Measurements from ENCODE around the gene PLK3. TPM values are rescaled to one million over a fixed set of nuclear protein-coding genes. Genes with fewer than 3 reads are reported as not detected.

The PLK3 gene
- total and polyA plus RNA-seq, 9 of the 15 experiments (the other 6 are each of a cell fraction or from before 2014, with no cell fraction given), result 0.52 to 22.7 (median 11.0) TPM

GRCh38 chr1:44777969-44778635, 22.1 kb upstream of the PLK3 start:
- POLR2A ChIA-PET, result interaction anchor here (0.7 to 11.6 kb wide), 11 partner anchors 9 to 522 kb away, joined by 3 to 253 read pairs (median 5); partner anchors contain the start of genes BEST4, BTBD19, DYNLT4 and UROD
- peak overlapping the region; percentile 99; a peak in 3 of 4 replicates for H3K9ac ChIP-seq (ENCODE audit: insufficient read depth in 1 of 2, low read depth in 2 of 2, low read length in 2 of 2)
- TF ChIP-seq ZMIZ1 (IDR thresholded peaks at IDR 0.05; ENCODE audit: low read depth in 2 of 2, low read length in 2 of 2) (no peak), CEBPG (CRISPR knock-in tag; IDR thresholded peaks at IDR 0.05) (peak; percentile 29; the same call in 1 of the 2 replicates), CEBPG (tag; conservative IDR thresholded peaks at IDR 0.05 in 1 of 2, IDR thresholded peaks at IDR 0.05 in 1 of 2) (no peak), SPI1 (IDR thresholded peaks at IDR 0.05; ENCODE audit: borderline replicate concordance, low read depth, low read length) (0 out of 2 replicates have a peak, but pooled peaks have one; percentile 29), PML (IDR thresholded peaks at IDR 0.05; ENCODE audit: low read length) (0 out of 2 replicates have a peak, but pooled peaks have one; percentile 11), MCM3 (IDR thresholded peaks at IDR 0.05) (no peak), TFAP4 (CRISPR knock-in tag; IDR thresholded peaks at IDR 0.05; ENCODE audit: borderline replicate concordance) (peak; percentile 15; the same call in 1 of the 2 replicates), FOXP1 (CRISPR knock-in tag; IDR thresholded peaks at IDR 0.05) (0 out of 2 replicates have a peak, but pooled peaks have one; percentile 60), COPS2 (conservative IDR thresholded peaks at IDR 0.05) (no peak), TEAD4 (IDR thresholded peaks at IDR 0.05; ENCODE audit: low read length) (no peak), TEAD4 (CRISPR knock-in tag; IDR thresholded peaks at IDR 0.05; ENCODE audit: borderline replicate concordance) (peak; percentile 65; the same call in 1 of the 2 replicates), CHD2 (IDR thresholded peaks at IDR 0.05; ENCODE audit: low read depth, low read length) (peak; percentile 8; the same call in 1 of the 2 replicates), GTF2F1 (IDR thresholded peaks at IDR 0.05; ENCODE audit: low read depth, low read length) (no peak), ZBTB2 (IDR thresholded peaks at IDR 0.05) (no peak), MAX (CRISPR knock-in tag; IDR thresholded peaks at IDR 0.05) (peak; percentile 35; the same call in 1 of the 2 replicates), CHD1 (IDR thresholded peaks at IDR 0.05; ENCODE audit: low read length) (peak; percentile 7)

More at GRCh38 chr1:44777969-44778635, 22.1 kb upstream of the PLK3 start:
- in situ Hi-C loops (cut with MboI) (no loop called here), intact Hi-C loops (cut with micrococcal nuclease) (loop anchor here (5.0 kb wide), 1 partner anchor 39 kb away; no protein-coding TSS in a partner anchor)
- H2AFZ ChIP-seq (ENCODE audit: low read depth, low read length), result no peak overlapping the region
- CTCF ChIA-PET (ENCODE audit: low intra/inter-chr PET ratio), result interaction anchor here (0.5 kb wide), 1 partner anchor 7 kb away, joined by 3 read pairs; no protein-coding TSS in a partner anchor
- no TSS peak for BruUV-seq (replicated peaks)
- FAIRE-seq, result no peak
- H3K4me3 ChIP-seq, result peak overlapping the region; percentile 75
- WGBS (ENCODE audit: insufficient coverage, low coverage, missing lambda C conversion rate), result 55% methylated on average over 13 of the region's 13 CpGs
- H3K27me3 ChIP-seq (ENCODE audit: control insufficient read depth in 2 of 2, insufficient read depth in 2 of 2, low read length in 2 of 2), result no peaks in the 10 kb centered on the region
- H3K79me2 ChIP-seq (ENCODE audit: control insufficient read depth, insufficient read depth, low read length), result peaks cover 54% of the 10 kb centered on the region
- H3K4me1 ChIP-seq (replicated peaks in 1 of 2; ENCODE audit: control insufficient read depth in 2 of 2, insufficient read depth in 2 of 2, low read length in 2 of 2), result peaks cover 13 to 22% of the 10 kb centered on the region in 2 experiments
- H3K9me3 ChIP-seq (replicated peaks; ENCODE audit: control insufficient read depth, insufficient read depth, low read depth, low read length), result no peaks in the 10 kb centered on the region
- peak overlapping the region; percentile 98 for H3K27ac ChIP-seq (ENCODE audit: extremely low read depth, low read depth, low read length)
- H3K4me2 ChIP-seq (ENCODE audit: insufficient read depth, low read length), result peak overlapping the region; percentile 93
- peaks cover 31% of the 10 kb centered on the region for H4K20me1 ChIP-seq (replicated peaks; ENCODE audit: control insufficient read depth, insufficient read depth, low read length)
- peaks cover 60% of the 10 kb centered on the region for H3K36me3 ChIP-seq (ENCODE audit: control insufficient read depth, insufficient read depth, low read length)
- no peak for DNase-seq (ENCODE audit: extremely low read depth in 1 of 4, low spot score in 3 of 4)
- no peak for ATAC-seq
- H3K9me1 ChIP-seq (ENCODE audit: control insufficient read depth, insufficient read depth, low read length), result peaks cover 10% of the 10 kb centered on the region
